ENCODE data around the gene EPM2A.

EPM2A gene

GRCh38 chr6:145601397-145601796, 133.9 kb downstream of the EPM2A start:
- no peak for DNase-seq

GRCh38 chr6:145600299-145600698, 135.0 kb downstream of the EPM2A start:
- DNase-seq: no peak

GRCh38 chr6:145588981-145589380, 146.3 kb downstream of the EPM2A start:
- DNase-seq: no peak

GRCh38 chr6:145587334-145587733, 148.0 kb downstream of the EPM2A start:
- DNase-seq: no peak

GRCh38 chr6:145583753-145584152, 151.6 kb downstream of the EPM2A start:
- DNase-seq: no peak

Data from inflammatory macrophage (primary cell).